Neural progenitor cell (in vitro differentiated cells): ENCODE results near the gene GJB3.

Experiments used
- EZH2phosphoT487 ChIP-seq: fragments of 200-600 bp; sonication (generic); IDR thresholded peaks from 2 replicates; pipeline ENCODE4 v1.6.1; 2017; ENCODE audit warnings: antibody characterized with exemption
- TF ChIP-seq, protein P1 (sequence below): fragments of 200-600 bp; sonication (generic); IDR thresholded peaks from 2 replicates; pipeline ENCODE4 v1.5.1; 2017; ENCODE audit warnings: antibody characterized with exemption, mild to moderate bottlenecking

DNA sequence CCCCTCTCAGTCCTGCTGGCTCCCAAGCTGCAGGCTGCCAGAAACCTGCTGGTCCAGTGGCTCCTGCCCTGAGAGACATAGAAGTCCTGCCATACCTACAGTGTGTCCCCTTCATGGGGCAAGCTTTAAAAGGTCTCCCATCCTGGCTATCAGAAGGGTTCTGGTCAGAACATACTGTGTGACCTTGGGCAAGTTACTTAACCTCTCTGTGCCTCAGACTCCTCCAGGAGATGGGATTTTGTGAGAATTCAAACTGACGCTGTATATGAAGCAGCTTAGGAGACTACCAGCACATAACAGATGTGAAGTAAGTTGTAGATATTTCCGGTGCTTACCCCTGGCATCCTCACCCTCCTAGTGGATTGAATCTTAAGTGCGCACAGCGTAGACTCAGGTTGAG, 34.9 kb upstream of the GJB3 start:
- TF ChIP-seq, protein P1, sequence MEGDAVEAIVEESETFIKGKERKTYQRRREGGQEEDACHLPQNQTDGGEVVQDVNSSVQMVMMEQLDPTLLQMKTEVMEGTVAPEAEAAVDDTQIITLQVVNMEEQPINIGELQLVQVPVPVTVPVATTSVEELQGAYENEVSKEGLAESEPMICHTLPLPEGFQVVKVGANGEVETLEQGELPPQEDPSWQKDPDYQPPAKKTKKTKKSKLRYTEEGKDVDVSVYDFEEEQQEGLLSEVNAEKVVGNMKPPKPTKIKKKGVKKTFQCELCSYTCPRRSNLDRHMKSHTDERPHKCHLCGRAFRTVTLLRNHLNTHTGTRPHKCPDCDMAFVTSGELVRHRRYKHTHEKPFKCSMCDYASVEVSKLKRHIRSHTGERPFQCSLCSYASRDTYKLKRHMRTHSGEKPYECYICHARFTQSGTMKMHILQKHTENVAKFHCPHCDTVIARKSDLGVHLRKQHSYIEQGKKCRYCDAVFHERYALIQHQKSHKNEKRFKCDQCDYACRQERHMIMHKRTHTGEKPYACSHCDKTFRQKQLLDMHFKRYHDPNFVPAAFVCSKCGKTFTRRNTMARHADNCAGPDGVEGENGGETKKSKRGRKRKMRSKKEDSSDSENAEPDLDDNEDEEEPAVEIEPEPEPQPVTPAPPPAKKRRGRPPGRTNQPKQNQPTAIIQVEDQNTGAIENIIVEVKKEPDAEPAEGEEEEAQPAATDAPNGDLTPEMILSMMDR: no peak
- TF ChIP-seq EZH2phosphoT487: no peak
